ENCODE data around the gene PTPRK. TPM values are rescaled to one million over a fixed set of nuclear protein-coding genes. Genes with fewer than 3 reads are reported as not detected.

The PTPRK gene
- total and polyA plus RNA-seq, 4 donors, result 12.1 to 61.2 (median 29.1) TPM

DNA sequence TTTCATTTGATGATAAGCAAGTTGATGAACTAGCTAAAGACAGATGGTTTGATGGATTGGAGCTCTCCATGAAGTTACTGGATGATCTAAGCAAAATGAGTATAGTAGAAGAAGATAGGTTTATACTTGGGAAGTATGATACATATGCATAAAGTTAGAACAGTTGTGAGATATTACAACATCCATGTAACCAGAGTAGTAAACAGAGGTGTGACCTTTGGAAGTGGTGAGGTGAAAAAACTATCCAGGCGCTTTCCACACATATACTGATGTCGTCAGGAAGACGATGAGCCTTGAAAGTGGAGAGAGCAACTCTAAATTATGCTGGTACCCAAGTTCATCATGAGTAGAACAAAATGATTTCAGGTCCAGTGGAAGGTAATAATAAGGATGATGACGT, 271.0 kb downstream of the PTPRK start:
- 66% methylated on average over 4 of the region's 4 CpGs for WGBS
- no peak overlapping the region for H3K4me3 ChIP-seq (ENCODE audit: low read depth in 1 of 3, low read length in 3 of 3)
- H3K27ac ChIP-seq (ENCODE audit: low read depth in 1 of 2, low read length in 2 of 2), result no peak overlapping the region
- H3K4me1 ChIP-seq (ENCODE audit: control insufficient read depth in 4 of 4, insufficient read depth in 4 of 4, low read length in 3 of 4), result peaks cover 0 to 3% (median 0%) of the 10 kb centered on the region in 4 donors
- DNase-seq (ENCODE audit: low spot score), result no peak
- H3K9ac ChIP-seq (ENCODE audit: low read depth in 1 of 2, low read length in 2 of 2), result no peak overlapping the region
- no peaks in the 10 kb centered on the region for H3K27me3 ChIP-seq (ENCODE audit: control insufficient read depth in 4 of 4, insufficient read depth in 4 of 4, low read length in 3 of 4)
- H3K9me3 ChIP-seq (ENCODE audit: control insufficient read depth in 4 of 4, low read length in 3 of 4), result no peaks in the 10 kb centered on the region
- TF ChIP-seq RXRA (IDR thresholded peaks at IDR 0.05) (peak in 1 of 2 donors; percentile 13), FOXA2 (IDR thresholded peaks at IDR 0.05) (peak; percentile 15), HNF4A (conservative IDR thresholded peaks at IDR 0.05) (peak; percentile 22 to 33)
- TF ChIP-seq, protein P1, sequence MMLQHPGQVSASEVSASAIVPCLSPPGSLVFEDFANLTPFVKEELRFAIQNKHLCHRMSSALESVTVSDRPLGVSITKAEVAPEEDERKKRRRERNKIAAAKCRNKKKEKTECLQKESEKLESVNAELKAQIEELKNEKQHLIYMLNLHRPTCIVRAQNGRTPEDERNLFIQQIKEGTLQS (IDR thresholded peaks at IDR 0.05), result no peak
- H3K36me3 ChIP-seq (ENCODE audit: control insufficient read depth in 4 of 4, insufficient read depth in 3 of 4, low read depth in 1 of 4, low read length in 3 of 4), result no peaks in the 10 kb centered on the region

DNA sequence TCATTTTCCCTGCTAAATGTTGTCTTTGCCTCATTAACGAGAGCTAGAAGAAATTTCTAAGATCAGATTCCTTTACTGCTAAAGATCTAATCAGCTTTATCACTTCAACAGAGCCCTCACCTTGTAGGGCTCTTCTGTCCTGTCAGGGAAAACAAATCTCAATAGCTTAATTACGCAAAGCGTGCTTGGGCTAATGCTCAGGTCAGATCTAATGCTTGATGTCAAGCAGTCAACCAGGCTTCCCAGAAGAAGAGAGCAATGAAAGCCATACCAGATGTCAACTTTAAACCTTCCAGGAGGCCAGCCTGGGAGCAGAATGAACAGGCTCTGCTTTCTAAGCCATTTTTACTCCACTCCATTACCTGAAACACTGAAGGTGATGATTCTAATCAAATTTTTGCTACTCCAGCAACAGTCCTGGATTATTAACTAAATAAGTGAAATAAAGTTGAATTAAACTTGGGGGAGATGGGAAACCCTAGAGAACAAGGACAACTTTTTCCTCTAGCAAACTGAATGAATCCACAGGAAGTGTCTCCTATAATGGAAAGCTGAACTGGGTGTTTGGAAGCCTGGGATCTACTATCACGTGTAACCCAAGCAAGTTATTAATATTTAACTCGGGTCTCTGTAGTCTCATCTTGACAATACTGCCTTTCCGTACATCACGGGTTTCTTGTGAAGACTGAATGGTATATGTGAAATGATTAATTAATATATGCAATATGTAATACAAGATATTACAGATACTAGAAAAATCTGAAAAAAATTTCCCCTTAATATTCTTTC, 273.7 kb downstream of the PTPRK start:
- Histone ChIP-seq H3K9ac (ENCODE audit: low read depth in 1 of 2, low read length in 2 of 2) (no peak overlapping the region), H3K4me3 (ENCODE audit: low read depth in 1 of 3, low read length in 3 of 3) (no peak overlapping the region), H3K4me1 (ENCODE audit: control insufficient read depth in 4 of 4, insufficient read depth in 4 of 4, low read length in 3 of 4) (peaks cover 0 to 3% (median 0%) of the 10 kb centered on the region in 4 donors), H3K27ac (ENCODE audit: low read depth in 1 of 2, low read length in 2 of 2) (no peak overlapping the region), H3K36me3 (ENCODE audit: control insufficient read depth in 4 of 4, insufficient read depth in 3 of 4, low read depth in 1 of 4, low read length in 3 of 4) (no peaks in the 10 kb centered on the region), H3K27me3 (ENCODE audit: control insufficient read depth in 4 of 4, insufficient read depth in 4 of 4, low read length in 3 of 4) (no peaks in the 10 kb centered on the region), H3K9me3 (ENCODE audit: control insufficient read depth in 4 of 4, low read length in 3 of 4) (no peaks in the 10 kb centered on the region)
- no peak for DNase-seq (ENCODE audit: low spot score)
- TF ChIP-seq, protein P1 (IDR thresholded peaks at IDR 0.05), result no peak
- TF ChIP-seq RAD21 (IDR thresholded peaks at IDR 0.05) (no peak), YY1 (IDR thresholded peaks at IDR 0.05) (no peak), JUND (IDR thresholded peaks at IDR 0.05) (no peak), NR2F2 (IDR thresholded peaks at IDR 0.05) (no peak), HNF4A (conservative IDR thresholded peaks at IDR 0.05) (no peak), GABPA (IDR thresholded peaks at IDR 0.05 in 1 of 2, conservative IDR thresholded peaks at IDR 0.05 in 1 of 2) (no peak), SP1 (IDR thresholded peaks at IDR 0.05) (no peak), EGR1 (IDR thresholded peaks at IDR 0.05; ENCODE audit: low read depth in 2 of 2) (no peak), TAF1 (conservative IDR thresholded peaks at IDR 0.05) (no peak), RXRA (IDR thresholded peaks at IDR 0.05) (no peak), FOXA2 (IDR thresholded peaks at IDR 0.05) (no peak)
- TF ChIP-seq, protein P2, sequence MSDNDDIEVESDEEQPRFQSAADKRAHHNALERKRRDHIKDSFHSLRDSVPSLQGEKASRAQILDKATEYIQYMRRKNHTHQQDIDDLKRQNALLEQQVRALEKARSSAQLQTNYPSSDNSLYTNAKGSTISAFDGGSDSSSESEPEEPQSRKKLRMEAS (IDR thresholded peaks at IDR 0.05), result no peak
- TF ChIP-seq, protein P3, sequence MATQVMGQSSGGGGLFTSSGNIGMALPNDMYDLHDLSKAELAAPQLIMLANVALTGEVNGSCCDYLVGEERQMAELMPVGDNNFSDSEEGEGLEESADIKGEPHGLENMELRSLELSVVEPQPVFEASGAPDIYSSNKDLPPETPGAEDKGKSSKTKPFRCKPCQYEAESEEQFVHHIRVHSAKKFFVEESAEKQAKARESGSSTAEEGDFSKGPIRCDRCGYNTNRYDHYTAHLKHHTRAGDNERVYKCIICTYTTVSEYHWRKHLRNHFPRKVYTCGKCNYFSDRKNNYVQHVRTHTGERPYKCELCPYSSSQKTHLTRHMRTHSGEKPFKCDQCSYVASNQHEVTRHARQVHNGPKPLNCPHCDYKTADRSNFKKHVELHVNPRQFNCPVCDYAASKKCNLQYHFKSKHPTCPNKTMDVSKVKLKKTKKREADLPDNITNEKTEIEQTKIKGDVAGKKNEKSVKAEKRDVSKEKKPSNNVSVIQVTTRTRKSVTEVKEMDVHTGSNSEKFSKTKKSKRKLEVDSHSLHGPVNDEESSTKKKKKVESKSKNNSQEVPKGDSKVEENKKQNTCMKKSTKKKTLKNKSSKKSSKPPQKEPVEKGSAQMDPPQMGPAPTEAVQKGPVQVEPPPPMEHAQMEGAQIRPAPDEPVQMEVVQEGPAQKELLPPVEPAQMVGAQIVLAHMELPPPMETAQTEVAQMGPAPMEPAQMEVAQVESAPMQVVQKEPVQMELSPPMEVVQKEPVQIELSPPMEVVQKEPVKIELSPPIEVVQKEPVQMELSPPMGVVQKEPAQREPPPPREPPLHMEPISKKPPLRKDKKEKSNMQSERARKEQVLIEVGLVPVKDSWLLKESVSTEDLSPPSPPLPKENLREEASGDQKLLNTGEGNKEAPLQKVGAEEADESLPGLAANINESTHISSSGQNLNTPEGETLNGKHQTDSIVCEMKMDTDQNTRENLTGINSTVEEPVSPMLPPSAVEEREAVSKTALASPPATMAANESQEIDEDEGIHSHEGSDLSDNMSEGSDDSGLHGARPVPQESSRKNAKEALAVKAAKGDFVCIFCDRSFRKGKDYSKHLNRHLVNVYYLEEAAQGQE (IDR thresholded peaks at IDR 0.05), result no peak
- TF ChIP-seq, protein P4, sequence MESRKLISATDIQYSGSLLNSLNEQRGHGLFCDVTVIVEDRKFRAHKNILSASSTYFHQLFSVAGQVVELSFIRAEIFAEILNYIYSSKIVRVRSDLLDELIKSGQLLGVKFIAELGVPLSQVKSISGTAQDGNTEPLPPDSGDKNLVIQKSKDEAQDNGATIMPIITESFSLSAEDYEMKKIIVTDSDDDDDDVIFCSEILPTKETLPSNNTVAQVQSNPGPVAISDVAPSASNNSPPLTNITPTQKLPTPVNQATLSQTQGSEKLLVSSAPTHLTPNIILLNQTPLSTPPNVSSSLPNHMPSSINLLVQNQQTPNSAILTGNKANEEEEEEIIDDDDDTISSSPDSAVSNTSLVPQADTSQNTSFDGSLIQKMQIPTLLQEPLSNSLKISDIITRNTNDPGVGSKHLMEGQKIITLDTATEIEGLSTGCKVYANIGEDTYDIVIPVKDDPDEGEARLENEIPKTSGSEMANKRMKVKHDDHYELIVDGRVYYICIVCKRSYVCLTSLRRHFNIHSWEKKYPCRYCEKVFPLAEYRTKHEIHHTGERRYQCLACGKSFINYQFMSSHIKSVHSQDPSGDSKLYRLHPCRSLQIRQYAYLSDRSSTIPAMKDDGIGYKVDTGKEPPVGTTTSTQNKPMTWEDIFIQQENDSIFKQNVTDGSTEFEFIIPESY (IDR thresholded peaks at IDR 0.05), result no peak
- 84% methylated on average over 7 of the region's 7 CpGs for WGBS

All from liver (tissue), 9 donors.